ENCODE data around the gene FAXDC2. TPM values are rescaled to one million over a fixed set of nuclear protein-coding genes. Genes with fewer than 3 reads are reported as not detected.
A peak's percentile ranks its signal among the peaks of the same experiment; 100 is the strongest.

The FAXDC2 gene
- total RNA-seq, 2 experiments from 2014 or later, result not detected

DNA sequence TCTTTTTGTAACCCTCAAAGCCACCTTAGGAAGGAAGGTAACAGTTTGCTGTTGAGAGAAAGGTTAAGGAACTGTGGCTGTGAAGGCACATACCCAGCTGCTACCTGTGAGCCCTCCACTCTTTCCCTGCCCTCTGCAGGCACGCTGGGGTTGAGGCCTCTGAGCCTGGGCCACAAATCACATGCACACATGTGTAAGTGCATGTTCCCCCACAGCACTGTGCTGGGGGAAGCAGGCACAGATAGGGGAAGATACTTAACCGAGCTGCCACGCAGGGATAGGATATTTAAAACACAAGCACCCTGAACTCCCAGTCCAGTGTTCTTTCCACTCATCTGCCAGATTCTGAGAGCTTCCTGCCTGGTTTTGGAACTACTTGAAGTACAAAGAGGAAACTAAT is 77.1 kb downstream of the FAXDC2 start:
- H3K4me1 Mint-ChIP-seq, result peaks cover 38% of the 10 kb centered on the region
- H3K9me3 Mint-ChIP-seq (ENCODE audit: low read depth), result no peaks in the 10 kb centered on the region
- ATAC-seq (no peak), DNase-seq (no peak)
- no peak overlapping the region for H3K4me3 Mint-ChIP-seq
- CTCF ChIA-PET, result no interaction called here
- peaks cover 2% of the 10 kb centered on the region for H3K36me3 Mint-ChIP-seq
- no peaks in the 10 kb centered on the region for H3K27me3 Mint-ChIP-seq
- no peak overlapping the region for H3K27ac Mint-ChIP-seq

DNA sequence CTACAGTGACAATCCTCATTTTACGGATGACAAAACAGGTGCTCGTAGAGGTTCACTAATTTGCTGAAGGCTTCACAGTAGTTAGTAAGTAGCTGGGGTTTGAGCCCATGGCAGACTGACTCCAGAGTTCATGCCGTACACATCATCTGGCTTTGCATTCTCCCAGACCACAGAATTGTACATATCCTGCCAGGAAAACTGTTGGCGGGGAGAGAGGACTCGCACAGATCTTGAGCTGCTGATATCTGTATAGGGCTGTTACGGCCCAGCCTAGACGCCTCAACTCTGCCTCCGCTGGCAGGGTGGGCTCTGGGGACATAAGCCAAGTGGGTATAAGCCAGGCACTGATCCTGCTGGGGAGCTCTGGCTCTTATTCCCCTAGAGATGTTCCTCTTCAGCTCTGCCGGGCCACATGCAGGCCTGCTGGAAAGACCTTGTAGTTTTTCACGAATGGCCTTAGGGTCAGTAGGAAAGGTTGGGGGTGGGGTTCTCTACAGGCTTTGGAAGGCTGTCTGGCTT is 79.0 kb downstream of the FAXDC2 start:
- Mint-ChIP-seq H3K27me3 (no peaks in the 10 kb centered on the region), H3K4me3 (no peak overlapping the region), H3K27ac (no peak overlapping the region), H3K36me3 (peaks cover 2% of the 10 kb centered on the region), H3K9me3 (ENCODE audit: low read depth) (no peaks in the 10 kb centered on the region), H3K4me1 (peaks cover 55% of the 10 kb centered on the region)
- ATAC-seq (no peak), DNase-seq (no peak)
- CTCF ChIA-PET, result no interaction called here

DNA sequence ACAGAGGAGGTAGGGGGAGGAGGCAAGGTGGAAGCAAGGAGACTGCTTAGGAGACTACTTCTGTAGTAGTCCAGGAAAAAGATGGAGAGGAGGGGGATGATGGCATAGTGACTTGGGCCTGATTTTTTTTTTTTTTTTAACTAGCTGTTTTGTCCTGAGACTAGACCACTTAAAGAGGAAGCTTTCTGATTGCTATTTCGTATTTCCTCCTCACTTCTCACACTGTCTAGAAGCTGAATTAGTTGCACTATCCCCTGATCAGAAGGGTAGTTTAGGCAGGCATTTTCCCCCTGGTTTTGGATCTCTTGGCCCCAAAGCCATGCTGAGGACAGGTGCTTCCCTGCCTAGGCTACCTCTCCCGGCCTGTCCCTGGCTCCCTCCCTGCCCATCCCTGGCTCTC is 80.3 kb downstream of the FAXDC2 start:
- CTCF ChIA-PET, result no interaction called here
- ATAC-seq (peak; percentile 18), DNase-seq (no peak)
- Mint-ChIP-seq H3K36me3 (peaks cover 2% of the 10 kb centered on the region), H3K27me3 (no peaks in the 10 kb centered on the region), H3K9me3 (ENCODE audit: low read depth) (no peaks in the 10 kb centered on the region), H3K4me3 (no peak overlapping the region), H3K27ac (peak overlapping the region; percentile 44), H3K4me1 (peaks cover 63% of the 10 kb centered on the region)

Small RNAs within 50 kb of the gene (microRNA-seq; reads per million reads assigned to microRNA genes)
- not detected for gene MIR378H

Other genes starting within 250 kb of the FAXDC2 start
- gene LARP1, start 95.2 kb downstream of the FAXDC2 start, total RNA-seq, result 100 to 1,000 TPM; 212 to 238 TPM
- gene CNOT8, start 8.0 kb upstream of the FAXDC2 start, total RNA-seq, result 10 to 100 TPM; 61.6 to 62.4 TPM
- gene GEMIN5, start 87.6 kb upstream of the FAXDC2 start, total RNA-seq, result 10 to 100 TPM; 17.4 to 21.0 TPM
- gene MRPL22, start 90.5 kb upstream of the FAXDC2 start, total RNA-seq, result 10 to 100 TPM; 59.7 to 70.2 TPM
- under 1 TPM in 1 of 2 experiments, not detected in 1; 0.09 TPM for gene KIF4B, start 163.2 kb upstream of the FAXDC2 start, total RNA-seq

Data from activated CD8-positive, alpha-beta memory T cell treated with anti-CD3 and anti-CD28 coated beads, Interleukin-2, amount 10 ng/mL, durations not matched to agents 7 days and 5 days (primary cell).